PFSK-1 (cell line): ENCODE data around the gene TK1.

Experiments used
- FOXP2 ChIP-seq: optimal IDR thresholded peaks from 2 replicates; pipeline ENCODE3; 2011; ENCODE audit warnings: borderline replicate concordance, control low read depth, inconsistent platforms; ENCODE audit not compliant: insufficient read depth; ENCODE audit errors: extremely low read length, extremely low read depth
- POLR2AphosphoS5 ChIP-seq: IDR thresholded peaks from 2 replicates; pipeline ENCODE4 v1.6.1; 2012; ENCODE audit warnings: low read depth, mild to moderate bottlenecking, control low read depth, low read length, moderate library complexity
- SIN3A ChIP-seq: IDR thresholded peaks from 2 replicates; pipeline ENCODE4 v1.6.1; 2012; ENCODE audit warnings: mild to moderate bottlenecking, low read length, moderate library complexity, borderline replicate concordance; ENCODE audit not compliant: insufficient read depth
- TAF1 ChIP-seq: IDR thresholded peaks from 2 replicates; pipeline ENCODE4 v1.6.1; 2012; ENCODE audit warnings: low read length, control low read depth, borderline replicate concordance; ENCODE audit not compliant: insufficient read depth
- TF ChIP-seq, protein P1 (sequence below), 2 experiments: IDR thresholded peaks; 2 replicates each; pipeline versions ENCODE4 v1.6.1 to v1.8.0; 2011 to 2012; ENCODE audit warnings: low read depth in 2 of 2, low read length in 2 of 2, control low read depth in 1 of 2, inconsistent platforms in 1 of 2, mild to moderate bottlenecking in 1 of 2, moderate library complexity in 1 of 2; ENCODE audit not compliant: insufficient read depth in 1 of 2

TK1 gene

DNA sequence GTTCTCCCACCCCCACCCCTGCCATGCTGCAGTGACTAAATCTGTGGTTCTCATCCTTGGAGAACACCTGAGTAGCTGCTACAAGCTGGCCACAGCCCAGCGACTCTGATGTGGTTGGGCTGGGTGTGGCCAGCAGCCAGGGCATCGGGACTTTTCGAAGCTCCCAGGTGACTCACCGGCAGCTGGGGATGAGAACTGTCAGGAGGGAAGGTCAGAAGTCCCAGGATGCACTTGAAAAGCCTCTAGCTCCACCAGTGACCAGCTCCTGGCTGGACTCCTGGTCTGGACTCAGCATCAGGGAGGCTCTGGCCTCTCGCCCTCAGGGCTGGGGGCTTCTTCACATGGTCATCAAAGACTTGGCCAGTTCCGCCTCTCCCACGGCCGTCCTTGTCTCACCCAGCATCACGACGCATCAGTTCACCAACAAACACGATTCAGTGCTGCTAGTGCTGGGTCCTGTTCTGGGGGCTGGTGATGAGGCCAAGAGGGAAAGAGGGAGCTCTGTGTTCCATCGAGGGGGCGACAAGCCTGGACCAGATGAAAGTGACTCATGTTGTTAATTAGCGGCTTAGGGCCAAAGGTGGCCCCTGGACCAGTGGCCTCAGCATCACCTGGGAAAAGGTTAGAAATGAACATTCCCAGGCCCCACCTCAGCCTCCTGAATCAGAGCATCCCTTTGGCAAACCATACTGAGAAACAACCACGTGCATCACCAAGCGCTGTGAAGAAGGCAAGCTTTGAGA lies 44.6 kb downstream of the TK1 start:
- TF ChIP-seq, protein P1, sequence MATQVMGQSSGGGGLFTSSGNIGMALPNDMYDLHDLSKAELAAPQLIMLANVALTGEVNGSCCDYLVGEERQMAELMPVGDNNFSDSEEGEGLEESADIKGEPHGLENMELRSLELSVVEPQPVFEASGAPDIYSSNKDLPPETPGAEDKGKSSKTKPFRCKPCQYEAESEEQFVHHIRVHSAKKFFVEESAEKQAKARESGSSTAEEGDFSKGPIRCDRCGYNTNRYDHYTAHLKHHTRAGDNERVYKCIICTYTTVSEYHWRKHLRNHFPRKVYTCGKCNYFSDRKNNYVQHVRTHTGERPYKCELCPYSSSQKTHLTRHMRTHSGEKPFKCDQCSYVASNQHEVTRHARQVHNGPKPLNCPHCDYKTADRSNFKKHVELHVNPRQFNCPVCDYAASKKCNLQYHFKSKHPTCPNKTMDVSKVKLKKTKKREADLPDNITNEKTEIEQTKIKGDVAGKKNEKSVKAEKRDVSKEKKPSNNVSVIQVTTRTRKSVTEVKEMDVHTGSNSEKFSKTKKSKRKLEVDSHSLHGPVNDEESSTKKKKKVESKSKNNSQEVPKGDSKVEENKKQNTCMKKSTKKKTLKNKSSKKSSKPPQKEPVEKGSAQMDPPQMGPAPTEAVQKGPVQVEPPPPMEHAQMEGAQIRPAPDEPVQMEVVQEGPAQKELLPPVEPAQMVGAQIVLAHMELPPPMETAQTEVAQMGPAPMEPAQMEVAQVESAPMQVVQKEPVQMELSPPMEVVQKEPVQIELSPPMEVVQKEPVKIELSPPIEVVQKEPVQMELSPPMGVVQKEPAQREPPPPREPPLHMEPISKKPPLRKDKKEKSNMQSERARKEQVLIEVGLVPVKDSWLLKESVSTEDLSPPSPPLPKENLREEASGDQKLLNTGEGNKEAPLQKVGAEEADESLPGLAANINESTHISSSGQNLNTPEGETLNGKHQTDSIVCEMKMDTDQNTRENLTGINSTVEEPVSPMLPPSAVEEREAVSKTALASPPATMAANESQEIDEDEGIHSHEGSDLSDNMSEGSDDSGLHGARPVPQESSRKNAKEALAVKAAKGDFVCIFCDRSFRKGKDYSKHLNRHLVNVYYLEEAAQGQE (IDR thresholded peaks at IDR 0.05; ENCODE audit: insufficient read depth in 1 of 2, low read depth in 2 of 2, low read length in 2 of 2), result no peak
- TF ChIP-seq TAF1, result no peak
- no peak for TF ChIP-seq SIN3A
- no peak for TF ChIP-seq POLR2AphosphoS5
- no peak for TF ChIP-seq FOXP2

DNA sequence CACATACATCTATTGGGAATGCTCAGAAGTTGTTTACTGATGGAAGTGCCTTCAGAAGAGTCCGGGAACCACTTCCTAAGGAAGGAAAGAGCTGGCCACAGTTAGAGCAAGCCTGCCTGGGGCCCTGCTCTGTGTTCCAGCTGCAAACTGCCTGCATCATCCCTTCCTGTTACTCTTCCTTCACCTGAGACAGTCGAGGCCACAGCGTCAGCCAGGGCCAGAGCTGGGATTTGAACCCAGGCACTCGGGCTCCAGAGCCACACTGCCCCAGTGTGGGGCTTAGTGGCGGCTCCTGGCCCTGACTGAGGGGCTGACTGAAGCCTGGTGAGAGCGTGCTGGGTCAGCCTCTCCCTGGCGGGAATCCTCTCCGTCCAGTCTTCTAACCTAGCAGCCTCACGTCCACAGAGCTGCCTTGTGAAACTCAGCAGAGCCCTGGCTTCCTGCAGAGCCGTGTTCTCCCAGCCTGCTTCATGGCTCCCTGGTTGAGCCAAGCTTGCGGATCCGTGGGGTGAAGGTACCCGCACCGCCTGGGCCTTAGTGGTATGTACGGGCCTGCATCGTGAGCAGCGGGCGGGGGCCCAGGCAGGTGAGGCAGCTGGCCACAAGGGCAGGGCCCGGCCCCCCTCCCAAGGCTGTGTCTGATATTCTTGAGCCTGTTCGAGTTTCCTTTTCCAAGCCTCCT lies 45.3 kb downstream of the TK1 start:
- TF ChIP-seq SIN3A, result no peak
- TF ChIP-seq, protein P1 (IDR thresholded peaks at IDR 0.05; ENCODE audit: insufficient read depth in 1 of 2, low read depth in 2 of 2, low read length in 2 of 2), result no peak
- TF ChIP-seq TAF1, result no peak
- no peak for TF ChIP-seq FOXP2
- no peak for TF ChIP-seq POLR2AphosphoS5

DNA sequence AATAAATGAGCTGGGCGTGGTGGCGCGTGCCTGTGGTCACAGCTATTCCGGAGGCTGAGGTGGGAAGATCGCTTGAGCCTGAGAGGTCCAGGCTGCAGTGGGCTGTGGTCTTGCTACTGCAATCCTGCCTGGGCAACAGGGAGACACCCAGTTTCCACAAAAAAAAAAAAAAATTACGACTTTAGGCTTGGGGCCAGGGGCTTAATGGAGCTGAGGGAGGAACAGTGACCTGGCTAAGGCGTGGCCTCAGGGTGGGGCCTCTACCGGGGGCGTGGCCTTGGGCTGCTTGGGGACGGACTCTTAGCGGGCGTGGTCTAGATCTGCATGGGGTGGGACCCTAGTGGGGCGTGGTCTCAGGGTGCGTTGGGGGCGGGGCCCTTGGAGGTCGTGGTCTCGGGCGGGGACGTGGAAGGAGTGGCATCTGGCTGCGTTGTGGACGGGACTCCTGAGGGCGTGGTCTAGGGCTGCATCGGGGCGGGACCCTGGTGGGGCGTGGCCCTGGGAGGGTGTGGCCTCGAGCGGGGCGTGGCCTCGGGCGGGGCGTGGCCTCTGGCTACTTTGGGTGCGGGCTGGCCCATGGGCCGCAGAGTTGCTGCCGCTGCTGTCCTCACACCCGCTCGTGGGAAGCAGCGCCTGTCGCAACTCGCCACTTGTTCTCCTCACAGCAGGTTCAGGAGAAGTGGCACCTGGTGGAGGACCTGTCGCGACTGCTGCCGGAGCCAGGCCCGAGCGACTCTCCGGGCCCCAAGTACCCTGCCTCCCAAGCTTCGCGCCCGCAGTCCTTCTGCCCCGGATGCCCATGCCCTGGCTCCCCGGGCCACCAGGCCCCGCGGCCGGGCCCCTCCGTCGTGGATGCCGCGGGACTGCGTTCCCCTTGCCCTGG lies 46.4 kb downstream of the TK1 start:
- TF ChIP-seq SIN3A (no peak), FOXP2 (peak; percentile 86), TAF1 (no peak), POLR2AphosphoS5 (peak; percentile 64)
- TF ChIP-seq, protein P1 (IDR thresholded peaks at IDR 0.05; ENCODE audit: insufficient read depth in 1 of 2, low read depth in 2 of 2, low read length in 2 of 2), result no peak

DNA sequence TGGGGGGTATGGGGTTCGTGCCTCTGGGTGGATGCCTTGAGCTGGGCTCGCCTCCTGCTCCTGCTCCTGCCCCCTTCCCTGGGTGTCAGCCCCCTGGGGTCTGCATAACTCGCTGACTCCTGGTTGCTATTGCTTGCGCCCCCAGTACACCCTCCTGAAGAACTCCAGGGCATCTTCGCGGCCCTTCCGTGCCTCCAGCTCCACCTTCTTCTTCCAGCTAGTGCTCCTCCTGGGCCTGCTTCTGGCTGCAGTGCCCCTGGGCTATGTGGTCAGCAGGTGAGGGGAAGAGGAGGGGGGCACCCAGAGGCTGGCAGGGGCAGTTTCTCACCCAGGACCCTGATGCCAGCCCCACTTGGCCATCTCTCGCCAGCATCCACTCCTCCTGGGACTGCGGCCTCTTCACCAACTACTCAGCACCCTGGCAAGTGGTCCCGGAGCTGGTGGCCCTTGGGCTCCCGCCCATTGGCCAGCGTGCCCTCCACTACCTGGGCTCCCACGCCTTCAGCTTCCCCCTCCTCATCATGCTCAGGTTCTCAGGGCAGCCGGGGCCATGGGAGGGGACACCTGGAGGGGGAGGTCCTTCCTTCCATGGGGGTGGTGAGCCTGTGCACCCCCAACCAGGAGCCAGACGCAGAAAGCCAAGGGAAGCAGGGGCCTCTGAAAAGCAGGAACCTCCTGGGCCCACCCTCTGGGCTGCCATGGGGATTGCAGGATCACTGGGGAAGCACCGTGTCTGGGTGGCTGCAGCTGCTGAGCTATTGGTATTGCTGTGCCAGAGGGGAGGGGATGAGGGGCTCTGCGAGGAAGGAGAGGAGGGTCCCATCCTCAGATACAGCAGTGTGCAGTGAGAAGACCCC lies 48.4 kb downstream of the TK1 start:
- no peak for TF ChIP-seq FOXP2
- no peak for TF ChIP-seq SIN3A
- no peak for TF ChIP-seq TAF1
